GM12878 (cell line): Measurements from ENCODE around the gene EIF2S2. TPM values are rescaled to one million over a fixed set of nuclear protein-coding genes. Genes with fewer than 3 reads are reported as not detected.

Source experiments
- ATAC-seq: fragments of 200-7000 bp; cut with Tn5 transposase; 3 replicates; pipeline ENCODE4 v1.9.1; 2020; ENCODE audit warnings: mild to moderate bottlenecking, moderate library complexity
- BruUV-seq: library from RNA; stranded (reverse); fragments of 400-500 nt; replicated peaks from 2 replicates; lab custom pipeline; 2021; lab: Mats Ljungman, UMichigan
- CTCF ChIA-PET: fragments of 300-600 bp; sonication (Branson Sonifier 250); formaldehyde crosslinking; extraction: SDS; loops from one replicate; lab custom pipeline; 2021; ENCODE audit warnings: inconsistent platforms; lab: Yijun Ruan, JAX
- POLR2A ChIA-PET: fragments of 350-600 bp; formaldehyde crosslinking; extraction: SDS; loops from one replicate; lab custom pipeline; 2021; ENCODE audit warnings: inconsistent platforms; lab: Charles Lee
- RAD21 ChIA-PET: fragments of 300-600 bp; sonication (Branson Sonifier 250); formaldehyde crosslinking; loops from one replicate; lab custom pipeline; 2023; ENCODE audit warnings: antibody characterized with exemption; ENCODE audit not compliant: unreplicated experiment; lab: Charles Lee
- SMC1A ChIA-PET: fragments of 300-600 bp; sonication (Branson Sonifier 250); formaldehyde crosslinking; loops from one replicate; lab custom pipeline; 2023; ENCODE audit not compliant: unreplicated experiment, uncharacterized antibody; lab: Charles Lee
- DNase-seq: peaks from one replicate; pipeline ENCODE4 v3.0.0-alpha.2; 2011; ENCODE audit warnings: low read depth, low spot score
- FAIRE-seq: peaks from 3 replicates; lab custom pipeline; 2011; peaks lifted over from hg19 to GRCh38; lab: Jason Lieb, UNC
- H2AFZ ChIP-seq: 2 replicates; pipeline ENCODE4 v1.6.0; 2011; ENCODE audit warnings: low read depth, low read length, control low read depth; ENCODE audit not compliant: control insufficient read depth
- H3K27ac ChIP-seq: 2 replicates; pipeline ENCODE4 v1.5.1; 2011; ENCODE audit warnings: control low read depth; ENCODE audit not compliant: control insufficient read depth, insufficient read depth
- H3K27me3 ChIP-seq, 2 experiments: replicated peaks in 1 of 2; 2 replicates each; pipeline versions ENCODE4 v1.6.0 to v1.6.1; 2011; ENCODE audit warnings: low read length in 1 of 2; ENCODE audit not compliant: control insufficient read depth in 2 of 2, insufficient read depth in 2 of 2
- H3K36me3 ChIP-seq, 2 experiments: 2 replicates each; pipeline ENCODE4 v1.5.1; 2011; ENCODE audit warnings: low read length in 1 of 2; ENCODE audit not compliant: control insufficient read depth in 2 of 2, insufficient read depth in 2 of 2
- H3K4me1 ChIP-seq: 2 replicates; pipeline ENCODE4 v1.6.1; 2011; ENCODE audit warnings: mild to moderate bottlenecking, low read length, moderate library complexity, mixed read lengths; ENCODE audit not compliant: control insufficient read depth, insufficient read depth
- H3K4me2 ChIP-seq: 2 replicates; pipeline ENCODE4 v1.6.0; 2011; ENCODE audit warnings: control low read depth; ENCODE audit not compliant: control insufficient read depth, insufficient read depth
- H3K4me3 ChIP-seq: fragments of 200-600 bp; sonication (generic); 2 replicates; pipeline ENCODE4 v1.5.1; 2016
- H3K79me2 ChIP-seq: 2 replicates; pipeline ENCODE4 v1.6.0; 2011; ENCODE audit warnings: low read length; ENCODE audit not compliant: control insufficient read depth, insufficient read depth
- H3K9ac ChIP-seq: 2 replicates; pipeline ENCODE4 v1.8.0; 2011; ENCODE audit warnings: low read length, control low read depth, mixed read lengths; ENCODE audit not compliant: control insufficient read depth, insufficient read depth
- H3K9me3 ChIP-seq: replicated peaks from 3 replicates; pipeline ENCODE4 v1.5.1; 2011; ENCODE audit warnings: mild to moderate bottlenecking, low read length; ENCODE audit not compliant: control insufficient read depth, insufficient read depth
- H4K20me1 ChIP-seq: 2 replicates; pipeline ENCODE4 v1.6.0; 2011; ENCODE audit not compliant: control insufficient read depth, insufficient read depth
- BHLHE40 ChIP-seq, 2 experiments: fragments of 450-650 bp in 1 of 2; IDR thresholded peaks; 2 replicates each; pipeline ENCODE4 v1.6.1; 2011 to 2017; ENCODE audit warnings: low read depth in 2 of 2, borderline replicate concordance in 1 of 2, improper control_type of control experiment in 1 of 2, low read length in 1 of 2, mild to moderate bottlenecking in 1 of 2
- CHD1 ChIP-seq: IDR thresholded peaks from 2 replicates; pipeline ENCODE4 v1.6.1; 2012; ENCODE audit warnings: low read depth, low read length, improper control_type of control experiment
- EED ChIP-seq: sonication (generic); IDR thresholded peaks from 2 replicates; pipeline ENCODE4 v1.6.1; 2016; ENCODE audit warnings: antibody characterized with exemption, low read depth
- RBBP5 ChIP-seq: fragments of 200-600 bp; sonication (generic); conservative IDR thresholded peaks from 2 replicates; pipeline ENCODE4 v1.6.1; 2016
- SP1 ChIP-seq: IDR thresholded peaks from one replicate; pipeline ENCODE4 v1.6.1; 2011; ENCODE audit warnings: low read depth, low read length
- YBX1 ChIP-seq: fragments of 450-650 bp; IDR thresholded peaks from 2 replicates; pipeline ENCODE4 v1.6.1; 2016; ENCODE audit warnings: antibody characterized with exemption
- YY1 ChIP-seq: IDR thresholded peaks from 2 replicates; pipeline ENCODE4 v1.6.1; 2011; ENCODE audit warnings: low read depth, mild to moderate bottlenecking, low read length
- ZNF622 ChIP-seq: fragments of 450-650 bp; IDR thresholded peaks from 2 replicates; pipeline ENCODE4 v1.6.1; 2017; ENCODE audit warnings: mild to moderate bottlenecking, inconsistent platforms
- WGBS: methylation state at CpG from one replicate; pipeline ENCODE4 v1.1.6; 2016; ENCODE audit warnings: low lambda C conversion rate; ENCODE audit not compliant: insufficient replicate concordance, insufficient coverage; ENCODE audit errors: missing lambda C conversion rate; 5-methylcytosine and 5-hydroxymethylcytosine counted together
- in situ Hi-C: fragments of 300-500 bp; cut with MboI; formaldehyde crosslinking; loops from 9 replicates; pipeline ENCODE4 v1.14.3; 2018; ENCODE audit warnings: mixed read lengths
- intact Hi-C: fragments of 100-400 bp; cut with micrococcal nuclease; formaldehyde crosslinking; loops from one replicate; pipeline ENCODE4 v1.14.2; 2022; ENCODE audit not compliant: unreplicated experiment
- polyA plus RNA-seq, 11 experiments: library from polyadenylated mRNA; depleted of rRNA in 4 of 11; unstranded in 6 of 11; stranded (reverse) in 5 of 11; fragments of >200 nt; fragmentation: Nextera tagmentation in 4 of 11; fragmentation: Illumina TruSeq in 1 of 11; extraction: Ambion mirVana in 4 of 11; extraction: Trizol in 1 of 11; gene quantifications; 1 replicate in 1 of 11; 2 replicates in 10 of 11; pipeline versions ENCODE4 v1.2.1 to v1.2.3, GENCODE V29; 2011 to 2016; ENCODE audit warnings: inconsistent platforms in 2 of 11, missing spikeins in 2 of 11, low read depth in 1 of 11
- total RNA-seq, 4 experiments: library from RNA; depleted of rRNA in 3 of 4; stranded (reverse); fragments of >200 nt in 3 of 4; fragmentation: Illumina TruSeq in 1 of 4; extraction: Trizol in 1 of 4; gene quantifications; 2 replicates each; pipeline versions ENCODE4 v1.2.1 to v1.2.3, GENCODE V29; 2013 to 2021
- TF ChIP-seq, protein P1 (sequence below): fragments of 450-650 bp; IDR thresholded peaks from 2 replicates; pipeline ENCODE4 v1.6.1; 2016; ENCODE audit warnings: mild to moderate bottlenecking
- TF ChIP-seq, protein P2 (sequence below): fragments of 450-650 bp; IDR thresholded peaks from 2 replicates; pipeline ENCODE4 v1.6.1; 2014; ENCODE audit warnings: mild to moderate bottlenecking

The EIF2S2 gene
- total and polyA plus RNA-seq, 10 of the 15 experiments (the other 5 are each of a cell fraction or from before 2014, with no cell fraction given): 60.2 to 153 (median 84.3) TPM

DNA sequence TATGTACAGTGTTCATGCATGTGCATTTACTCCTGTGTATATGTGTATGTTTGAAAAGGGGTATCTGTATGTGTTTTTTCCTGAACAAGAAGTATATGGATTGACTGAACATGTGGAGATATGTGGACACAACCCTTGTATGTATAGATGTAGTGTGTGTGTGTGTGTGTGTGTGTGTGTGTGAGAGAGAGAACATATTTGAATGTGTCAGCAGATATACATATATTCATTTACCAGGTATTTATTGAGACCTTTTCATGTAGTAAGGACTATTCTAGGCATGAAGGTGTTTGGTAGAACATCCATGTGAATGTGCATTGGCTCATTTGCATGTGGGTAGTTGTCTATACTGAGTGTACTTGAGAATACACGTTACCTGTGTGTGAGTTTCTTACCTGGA lies 39.3 kb downstream of the EIF2S2 start:
- Histone ChIP-seq H3K9ac (no peak overlapping the region), H3K27me3 (no peaks in the 10 kb centered on the region), H2AFZ (no peak overlapping the region), H3K9me3 (no peaks in the 10 kb centered on the region), H3K36me3 (peaks cover 23 to 28% of the 10 kb centered on the region in 2 experiments; a peak in 3 of 4 replicates), H3K4me1 (no peaks in the 10 kb centered on the region), H4K20me1 (no peaks in the 10 kb centered on the region; the same call in 1 of the 2 replicates), H3K79me2 (peaks cover 6% of the 10 kb centered on the region), H3K4me2 (no peak overlapping the region), H3K27ac (no peak overlapping the region), H3K4me3 (no peak overlapping the region)
- ChIA-PET POLR2A (no interaction called here), SMC1A (interaction anchor here (1.2 kb wide), 1 partner anchor 22 kb away, joined by 3 read pairs; no protein-coding TSS in a partner anchor), RAD21 (interaction anchor here (0.9 kb wide), 1 partner anchor 55 kb away, joined by 3 read pairs; no protein-coding TSS in a partner anchor), CTCF (interaction anchor here (0.8 to 1.5 kb wide), 2 partner anchors 39 to 210 kb away, joined by 3 to 5 read pairs; partner anchors contain the start of gene EIF2S2)
- BruUV-seq: no TSS peak
- 100% methylated on average over 1 of the region's 1 CpG for WGBS
- DNase-seq: no peak
- in situ Hi-C loops: no loop called here
- TF ChIP-seq, protein P1, sequence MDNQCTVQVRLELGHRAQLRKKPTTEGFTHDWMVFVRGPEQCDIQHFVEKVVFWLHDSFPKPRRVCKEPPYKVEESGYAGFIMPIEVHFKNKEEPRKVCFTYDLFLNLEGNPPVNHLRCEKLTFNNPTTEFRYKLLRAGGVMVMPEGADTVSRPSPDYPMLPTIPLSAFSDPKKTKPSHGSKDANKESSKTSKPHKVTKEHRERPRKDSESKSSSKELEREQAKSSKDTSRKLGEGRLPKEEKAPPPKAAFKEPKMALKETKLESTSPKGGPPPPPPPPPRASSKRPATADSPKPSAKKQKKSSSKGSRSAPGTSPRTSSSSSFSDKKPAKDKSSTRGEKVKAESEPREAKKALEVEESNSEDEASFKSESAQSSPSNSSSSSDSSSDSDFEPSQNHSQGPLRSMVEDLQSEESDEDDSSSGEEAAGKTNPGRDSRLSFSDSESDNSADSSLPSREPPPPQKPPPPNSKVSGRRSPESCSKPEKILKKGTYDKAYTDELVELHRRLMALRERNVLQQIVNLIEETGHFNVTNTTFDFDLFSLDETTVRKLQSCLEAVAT: no peak
- TF ChIP-seq YY1 (no peak), EED (no peak), YBX1 (no peak), BHLHE40 (IDR thresholded peaks at IDR 0.05; ENCODE audit: borderline replicate concordance in 1 of 2, low read depth in 2 of 2, low read length in 1 of 2) (no peak), SP1 (no peak), ZNF622 (no peak), CHD1 (no peak), RBBP5 (no peak)
- TF ChIP-seq, protein P2, sequence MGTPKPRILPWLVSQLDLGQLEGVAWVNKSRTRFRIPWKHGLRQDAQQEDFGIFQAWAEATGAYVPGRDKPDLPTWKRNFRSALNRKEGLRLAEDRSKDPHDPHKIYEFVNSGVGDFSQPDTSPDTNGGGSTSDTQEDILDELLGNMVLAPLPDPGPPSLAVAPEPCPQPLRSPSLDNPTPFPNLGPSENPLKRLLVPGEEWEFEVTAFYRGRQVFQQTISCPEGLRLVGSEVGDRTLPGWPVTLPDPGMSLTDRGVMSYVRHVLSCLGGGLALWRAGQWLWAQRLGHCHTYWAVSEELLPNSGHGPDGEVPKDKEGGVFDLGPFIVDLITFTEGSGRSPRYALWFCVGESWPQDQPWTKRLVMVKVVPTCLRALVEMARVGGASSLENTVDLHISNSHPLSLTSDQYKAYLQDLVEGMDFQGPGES: no peak
- intact Hi-C loops: loop anchor here (5.0 kb wide), 1 partner anchor 140 kb away; no protein-coding TSS in a partner anchor
- no peak for ATAC-seq
- FAIRE-seq: no peak
